HL-60/S4 treated with phorbol 12-myristate 13-acetate at 8.2 ng/mL for 4 days and 3 days (cell line): Measurements from ENCODE around the gene GRIA2.
"Not testable (repeated sequence)": the region's sequence is repeated elsewhere in the genome, so short reads cannot be mapped to it uniquely, and the experiment has no call there.

ENCODE experiments used
- in situ Hi-C: fragments of 300-500 bp; cut with MboI; formaldehyde crosslinking; loops from 2 replicates; pipeline ENCODE4 v1.15.0; 2022; ENCODE audit warnings: low sequenced_read_pairs

GRIA2 gene

DNA sequence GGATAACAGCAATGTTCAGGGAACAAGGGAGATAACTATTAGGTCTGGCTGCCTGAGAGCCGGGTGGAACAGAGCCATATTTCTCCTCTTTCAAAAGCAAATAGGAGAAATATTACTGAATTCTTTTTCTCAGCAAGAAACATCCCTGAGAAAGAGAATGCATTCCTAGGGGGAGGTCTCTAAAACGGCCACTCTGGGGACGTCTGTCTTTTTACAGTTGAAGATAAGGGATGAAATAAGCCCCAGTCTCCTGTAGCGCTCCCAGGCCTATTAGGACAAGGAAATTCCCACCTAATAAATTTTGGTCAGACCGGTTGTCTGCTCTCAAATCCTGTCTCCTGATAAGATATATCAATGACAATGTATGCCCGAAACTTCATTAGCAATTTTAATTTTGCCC lies 37.6 kb downstream of the GRIA2 start:
- in situ Hi-C loops, result not testable (repeated sequence)

DNA sequence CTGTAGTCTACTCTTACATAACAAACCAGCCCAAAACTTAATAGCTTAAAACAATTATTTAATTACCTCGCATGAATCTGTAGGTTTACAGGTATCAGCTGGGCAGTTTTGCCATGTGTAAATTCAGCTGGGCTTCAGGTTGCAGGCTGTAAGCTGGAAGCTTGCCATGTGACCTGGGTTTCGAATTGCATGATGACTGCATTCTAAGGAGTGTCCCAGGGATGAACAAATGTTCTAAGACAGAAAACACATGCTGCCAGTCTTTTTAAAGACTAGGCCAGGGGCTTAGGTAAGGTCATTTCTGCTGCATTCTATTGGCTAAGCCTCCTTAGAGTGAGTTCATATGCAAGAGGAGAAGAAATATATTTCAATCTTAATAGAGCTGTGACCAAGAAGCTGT lies 44.8 kb downstream of the GRIA2 start:
- in situ Hi-C loops, result no loop called here

DNA sequence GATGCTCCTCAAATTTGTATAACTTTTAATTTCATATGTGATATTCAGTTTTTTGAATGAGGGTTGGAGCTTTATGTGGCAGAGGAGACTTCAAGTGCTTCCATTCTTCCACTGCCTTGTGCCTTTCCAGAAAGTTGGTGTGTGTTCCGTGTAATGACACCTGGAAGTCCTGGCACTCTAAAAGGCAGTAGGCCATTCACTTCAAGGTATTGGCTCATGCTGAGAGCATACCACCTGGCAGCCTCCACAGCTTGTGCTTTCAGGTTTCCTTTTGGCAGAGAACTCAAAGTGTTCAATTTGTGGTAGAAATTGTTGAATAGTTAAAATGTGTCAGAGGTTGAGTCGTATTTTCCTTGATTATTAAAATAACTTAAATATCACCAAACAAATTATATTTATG lies 49.6 kb downstream of the GRIA2 start:
- in situ Hi-C loops, result no loop called here

DNA sequence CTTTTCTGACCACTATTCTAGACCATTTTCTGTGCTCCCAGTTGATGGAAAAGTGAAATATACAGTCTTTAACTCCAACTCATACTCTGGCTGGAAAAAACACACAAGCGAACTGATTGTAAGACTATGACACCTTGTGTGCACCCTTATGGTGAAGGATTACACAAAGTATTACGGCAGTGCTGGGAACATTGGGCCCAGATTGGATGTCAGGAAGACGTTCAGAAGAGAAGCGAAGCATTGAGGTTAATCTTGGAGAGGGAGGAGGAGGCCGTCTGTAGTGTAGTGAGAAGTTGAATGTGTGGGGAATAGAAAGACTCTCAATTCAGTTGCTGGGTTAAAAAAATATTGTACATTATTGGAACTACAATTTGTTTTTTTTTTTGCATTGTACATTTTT lies 50.0 kb downstream of the GRIA2 start:
- in situ Hi-C loops, result no loop called here

DNA sequence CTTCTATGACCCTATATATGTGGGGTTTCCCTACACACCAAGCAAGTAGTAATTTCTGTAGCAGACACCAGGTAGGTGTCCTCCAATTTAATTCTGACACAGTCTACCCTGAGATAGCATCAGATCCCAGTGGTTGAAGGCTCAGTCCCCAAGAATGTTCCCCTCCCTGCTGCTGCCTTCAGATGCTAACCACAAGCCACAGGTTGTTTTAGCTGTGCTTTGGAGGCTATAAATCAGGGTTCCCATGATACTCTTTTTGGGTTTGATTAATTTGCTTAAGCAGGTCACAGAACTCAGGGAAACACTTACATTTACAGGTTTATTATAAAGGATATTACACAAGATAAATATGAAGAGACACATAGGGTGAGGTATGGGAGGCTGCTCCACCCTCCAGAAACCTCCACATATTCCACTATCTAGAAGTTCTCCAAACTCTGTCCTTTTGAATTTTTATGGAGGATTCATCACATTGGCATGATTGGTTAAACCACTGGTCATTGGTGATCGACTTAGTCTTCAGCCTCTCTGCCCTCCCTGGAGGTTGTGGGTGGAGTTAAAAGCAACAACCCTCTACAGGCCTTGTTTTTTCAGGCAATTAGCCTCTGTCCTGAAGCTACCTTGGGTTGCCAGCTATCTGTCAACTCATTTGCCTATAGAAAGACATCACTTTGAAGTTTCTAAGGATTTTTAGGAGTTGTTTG lies 50.8 kb downstream of the GRIA2 start:
- in situ Hi-C loops, result no loop called here

DNA sequence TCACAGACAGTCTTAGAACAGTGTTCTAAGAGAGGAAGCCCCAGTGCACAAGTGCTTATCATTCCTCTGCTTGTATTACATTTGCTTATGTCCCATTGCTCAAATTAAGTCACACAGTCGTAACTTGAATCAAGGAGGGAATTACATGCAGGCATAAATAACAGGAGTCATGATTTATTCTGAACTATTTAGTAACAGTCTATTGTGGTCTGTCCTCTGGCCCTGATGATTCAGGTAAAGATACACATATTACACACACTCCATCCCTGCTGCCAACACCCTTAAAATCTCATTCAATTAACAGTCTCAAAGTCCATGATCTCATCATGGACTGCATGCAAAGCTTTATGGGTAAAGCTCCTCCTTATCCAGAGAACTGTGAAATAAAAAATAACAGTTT lies 60.1 kb downstream of the GRIA2 start:
- in situ Hi-C loops, result no loop called here

GRCh38 chr4:157282019-157282418 lies 61.5 kb downstream of the GRIA2 start:
- in situ Hi-C loops, result no loop called here

DNA sequence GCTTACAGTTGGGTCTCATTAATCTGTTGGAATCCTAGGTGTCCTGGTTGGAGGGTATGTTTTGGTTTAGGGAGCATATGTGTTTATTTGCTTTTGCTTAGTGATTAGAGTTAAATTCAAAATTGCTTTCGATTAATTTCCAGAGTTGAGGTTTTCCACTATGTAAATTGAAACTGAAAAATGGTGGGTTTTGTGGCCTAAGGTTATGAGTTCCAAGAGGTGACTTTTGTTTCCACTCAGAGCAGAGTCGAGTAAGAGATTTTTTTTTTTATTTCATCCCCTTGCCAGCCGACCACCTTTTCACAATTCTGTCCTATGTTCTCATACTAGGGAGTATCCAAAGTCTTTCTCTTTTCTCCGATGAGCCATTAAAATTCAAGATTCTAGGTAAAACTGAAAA lies 66.9 kb downstream of the GRIA2 start:
- in situ Hi-C loops, result no loop called here

GRCh38 chr4:157290622-157291021 lies 70.1 kb downstream of the GRIA2 start:
- in situ Hi-C loops, result no loop called here

DNA sequence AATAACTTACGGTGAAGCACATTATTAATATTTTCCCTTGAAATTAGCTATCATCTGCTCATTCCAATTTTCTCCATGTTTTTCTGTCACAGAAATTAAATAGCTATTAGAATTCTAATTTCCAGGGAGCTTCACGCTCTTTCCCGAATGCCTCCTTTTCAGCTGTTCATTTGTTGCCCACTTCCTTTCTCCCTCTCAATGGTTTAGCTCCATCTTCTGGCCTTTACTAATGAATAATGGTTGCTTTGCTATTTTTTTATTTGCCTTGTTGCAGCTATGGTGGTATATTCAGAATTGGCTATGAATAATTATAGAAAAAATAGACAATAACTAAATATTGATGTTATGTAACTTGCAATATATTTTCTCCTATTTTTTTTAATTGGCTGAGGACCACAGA lies 70.5 kb downstream of the GRIA2 start:
- in situ Hi-C loops, result no loop called here

GRCh38 chr4:157293673-157294072 lies 73.1 kb downstream of the GRIA2 start:
- in situ Hi-C loops, result no loop called here

GRCh38 chr4:157294575-157294974 lies 74.0 kb downstream of the GRIA2 start:
- in situ Hi-C loops, result no loop called here

DNA sequence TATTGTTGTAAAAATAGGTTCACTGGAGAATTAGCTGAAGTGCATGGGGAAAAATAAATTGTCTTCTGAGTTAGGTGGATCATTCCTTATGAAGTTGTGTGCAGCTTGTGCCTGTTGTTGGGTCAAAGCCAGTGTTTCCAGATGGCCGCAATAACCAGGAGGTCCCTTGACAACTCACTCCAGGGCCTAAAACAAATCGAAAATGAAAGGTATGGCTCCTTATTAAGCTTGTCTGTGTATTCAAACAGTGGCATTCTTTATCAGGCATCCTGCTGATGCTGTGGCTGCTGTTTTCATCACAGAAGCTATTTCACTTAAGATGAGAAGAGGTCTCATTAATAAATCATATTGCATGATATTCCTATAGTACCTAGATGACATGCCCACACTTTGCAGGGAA lies 80.2 kb downstream of the GRIA2 start:
- in situ Hi-C loops, result no loop called here

GRCh38 chr4:157303471-157303960 lies 83.0 kb downstream of the GRIA2 start:
- in situ Hi-C loops, result no loop called here

DNA sequence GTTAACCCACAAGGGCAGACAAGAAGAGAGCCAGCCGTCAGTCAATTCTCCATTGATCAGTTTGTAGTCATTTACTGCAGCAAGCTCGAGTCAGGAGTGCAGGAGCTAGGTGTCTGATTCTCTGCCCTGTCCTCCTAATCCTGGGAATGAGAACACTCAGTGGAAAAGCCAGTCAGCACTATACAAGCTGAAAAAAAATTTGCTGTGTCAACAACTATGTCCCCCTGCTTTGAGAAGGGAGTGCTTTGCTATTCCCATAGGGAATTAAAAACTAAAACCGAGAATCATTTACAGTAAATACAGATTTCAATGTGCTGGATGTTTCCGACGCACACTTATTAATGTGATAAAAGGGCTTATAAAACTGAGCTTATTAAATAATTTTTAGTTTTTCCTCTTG lies 84.2 kb downstream of the GRIA2 start:
- in situ Hi-C loops, result no loop called here

GRCh38 chr4:157312702-157313101 lies 92.2 kb downstream of the GRIA2 start:
- in situ Hi-C loops, result no loop called here

GRCh38 chr4:157314906-157315305 lies 94.4 kb downstream of the GRIA2 start:
- in situ Hi-C loops, result no loop called here

- in situ Hi-C loops, result no loop called here
Measured at GRCh38 chr4:157315968-157316367, 95.4 kb downstream of the GRIA2 start.

DNA sequence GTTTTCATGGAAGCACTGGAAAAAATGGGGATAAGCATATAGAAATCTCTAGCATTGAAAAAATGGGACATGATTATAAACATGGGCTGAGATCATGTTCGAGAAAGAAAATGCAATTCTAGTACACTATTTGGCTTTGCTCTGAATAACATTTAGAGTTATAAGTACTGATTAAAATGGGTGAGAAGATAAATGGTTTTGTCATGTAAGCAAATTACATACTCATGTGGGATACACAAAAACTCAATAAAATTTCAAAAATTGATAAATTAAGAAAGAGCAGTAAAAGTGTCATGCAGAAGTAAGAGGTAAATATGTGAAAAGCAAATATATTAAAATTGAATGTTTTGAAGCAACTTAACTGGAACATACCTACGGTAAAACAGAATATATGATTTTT lies 99.6 kb downstream of the GRIA2 start:
- in situ Hi-C loops, result no loop called here

DNA sequence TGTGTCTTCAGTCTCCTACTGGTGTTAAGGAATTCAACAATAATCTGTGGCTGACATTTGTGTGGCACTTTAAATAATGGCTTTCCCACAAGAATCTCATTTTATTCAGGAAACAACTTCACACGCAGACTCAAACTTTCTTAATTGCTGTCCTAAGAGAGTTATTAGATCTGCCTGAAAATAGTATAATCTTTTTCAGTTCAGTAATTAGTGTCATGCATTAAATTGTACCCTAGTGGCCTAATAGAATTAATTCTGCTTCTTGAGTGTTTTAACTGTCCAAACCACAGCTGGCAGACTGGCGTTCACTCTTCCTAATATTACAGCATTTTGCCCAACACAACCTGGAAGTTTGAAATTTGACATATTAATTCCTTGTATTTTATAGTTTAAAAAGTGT lies 107.1 kb downstream of the GRIA2 start:
- in situ Hi-C loops, result no loop called here

GRCh38 chr4:157357887-157358286 lies 137.4 kb downstream of the GRIA2 start:
- in situ Hi-C loops, result no loop called here

DNA sequence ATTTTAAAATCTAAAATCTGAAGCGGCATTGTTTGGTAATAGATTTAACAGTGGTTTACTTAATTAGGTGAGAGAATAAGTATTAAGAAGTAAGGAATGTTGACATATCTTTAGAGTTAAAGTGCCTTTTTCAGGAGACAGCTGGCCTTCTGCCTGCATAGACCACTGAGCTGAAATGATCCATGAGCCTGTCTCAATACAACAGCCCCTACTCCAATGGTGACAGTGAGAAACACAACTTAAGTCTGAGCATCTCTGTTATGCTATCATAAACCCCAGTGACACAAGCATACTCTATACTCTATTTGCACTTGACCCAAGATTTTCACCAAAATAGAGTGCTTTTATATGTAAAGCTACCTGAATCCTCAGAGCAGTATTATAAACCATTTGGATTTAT lies 137.9 kb downstream of the GRIA2 start:
- in situ Hi-C loops, result no loop called here

DNA sequence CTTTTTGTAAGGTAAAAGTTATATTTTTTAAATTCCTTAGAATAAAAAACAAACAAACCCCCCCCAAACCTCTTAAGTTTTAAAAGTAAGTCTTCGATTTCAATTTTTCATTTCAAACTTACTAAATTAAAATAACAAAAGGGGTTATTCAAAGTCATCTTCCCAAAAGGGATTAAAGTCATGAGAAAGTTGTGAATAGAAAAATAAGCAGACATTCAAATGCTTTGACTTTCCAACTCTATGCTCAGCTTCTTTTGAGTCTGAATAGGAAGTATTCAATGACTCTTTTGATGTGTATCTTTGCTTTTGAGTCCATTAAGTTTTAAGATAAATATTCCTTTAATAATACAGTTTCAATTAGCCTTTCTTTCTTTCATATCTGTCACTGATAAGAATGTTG lies 138.3 kb downstream of the GRIA2 start:
- in situ Hi-C loops, result no loop called here
